Measurements from ENCODE around the gene DNMT1.
"Not testable (repeated sequence)": the region's sequence is repeated elsewhere in the genome, so short reads cannot be mapped to it uniquely, and the experiment has no call there.

- not testable (repeated sequence) for TF ChIP-seq CTCF (IDR thresholded peaks at IDR 0.05; ENCODE audit: poor library complexity, severe bottlenecking); REST (IDR thresholded peaks at IDR 0.05; ENCODE audit: borderline replicate concordance); POLR2AphosphoS5 (IDR thresholded peaks at IDR 0.05); EZH2 (IDR thresholded peaks at IDR 0.05; ENCODE audit: borderline replicate concordance, insufficient read depth, low read length, poor library complexity, severe bottlenecking); SMC3 (conservative IDR thresholded peaks at IDR 0.05; ENCODE audit: poor library complexity); RAD21 (conservative IDR thresholded peaks at IDR 0.05); TAF1 (IDR thresholded peaks at IDR 0.05; ENCODE audit: low read depth); EP300 (conservative IDR thresholded peaks at IDR 0.05; ENCODE audit: poor library complexity, severe bottlenecking); MXI1 (conservative IDR thresholded peaks at IDR 0.05; ENCODE audit: poor library complexity, severe bottlenecking)
Measured at GRCh38 chr19:10166501-10166900, 28.3 kb downstream of the DNMT1 start.
